Measurements from ENCODE around the gene CERKL.

DNA sequence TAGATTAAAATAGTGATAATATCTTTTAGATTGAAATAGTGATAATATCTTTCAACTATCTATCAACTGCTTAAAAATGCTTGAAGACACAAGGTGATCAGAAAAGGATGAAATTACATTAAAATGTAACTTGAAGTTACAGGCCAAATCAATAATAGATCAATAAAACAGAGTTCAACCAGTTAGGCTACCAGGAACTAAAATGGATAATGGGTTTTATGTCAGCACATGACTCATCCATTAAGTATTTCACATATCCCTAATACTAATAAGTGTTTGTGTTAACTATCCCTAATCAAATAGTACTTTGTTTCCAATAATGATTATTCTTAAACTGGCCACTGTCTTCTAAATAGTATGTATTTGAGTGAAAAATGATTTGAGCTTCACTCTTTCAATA, 33.7 kb downstream of the CERKL start:
- TF ChIP-seq RFX5 (IDR thresholded peaks at IDR 0.05; ENCODE audit: low read depth, low read length) (no peak), POLR2A (IDR thresholded peaks at IDR 0.05; ENCODE audit: insufficient read depth in 1 of 2, low read depth in 2 of 2, low read length in 2 of 2) (no peak), CCAR2 (optimal IDR thresholded peaks at IDR 0.05; ENCODE audit: low read depth, low read length) (no peak), RAD51 (IDR thresholded peaks at IDR 0.05; ENCODE audit: borderline replicate concordance) (no peak), ATF7 (IDR thresholded peaks at IDR 0.05) (no peak), ATF7 (CRISPR knock-in tag; IDR thresholded peaks at IDR 0.05) (no peak), POLR2AphosphoS5 (IDR thresholded peaks at IDR 0.05; ENCODE audit: low read depth, low read length) (no peak), SIN3A (IDR thresholded peaks at IDR 0.05; ENCODE audit: borderline replicate concordance, low read depth, low read length) (no peak)
